Right atrium auricular region (tissue), 2 donors: ENCODE results near the gene CREB5. TPM values are rescaled to one million over a fixed set of nuclear protein-coding genes. Genes with fewer than 3 reads are reported as not detected.
A peak's percentile ranks its signal among the peaks of the same experiment; 100 is the strongest.

Experiments
- DNase-seq: peaks from one replicate; pipeline ENCODE4 v3.0.0-alpha.2; 2019; ENCODE audit warnings: low spot score
- H3K27ac ChIP-seq, 2 donors: fragments of 200-600 bp; sonication (generic); 1 replicate in 1 of 2; 2 replicates in 1 of 2; pipeline ENCODE4 v1.5.1; 2016 to 2019
- H3K27me3 ChIP-seq, 2 donors: fragments of 200-600 bp; sonication (generic); one replicate each; pipeline versions ENCODE4 v1.5.1 to v1.6.0; 2017 to 2019
- H3K36me3 ChIP-seq: fragments of 200-600 bp; sonication (generic); one replicate; pipeline ENCODE4 v1.5.1; 2016
- H3K4me1 ChIP-seq, 2 donors: fragments of 200-600 bp; sonication (generic); one replicate each; pipeline versions ENCODE4 v1.5.1 to v1.6.0; 2017 to 2019
- H3K4me3 ChIP-seq, 2 donors: fragments of 200-600 bp; sonication (generic); 1 replicate in 1 of 2; 2 replicates in 1 of 2; pipeline ENCODE4 v1.5.1; 2017 to 2019; ENCODE audit warnings: mild to moderate bottlenecking in 1 of 2, moderate library complexity in 1 of 2
- H3K9me3 ChIP-seq, 2 donors: fragments of 200-600 bp; sonication (generic); one replicate each; pipeline ENCODE4 v1.5.1; 2019
- total RNA-seq, 2 donors: library from RNA; depleted of rRNA; stranded (reverse); fragments of >200 nt; gene quantifications; one replicate each; pipeline ENCODE4 v1.1.0, GENCODE V29; 2016
- TF ChIP-seq, protein P1 (sequence below), 2 donors: fragments of 200-600 bp; sonication (generic); IDR thresholded peaks; one replicate each; pipeline ENCODE4 v1.5.1; 2019; ENCODE audit warnings: antibody characterized with exemption in 2 of 2

CREB5 gene
- total RNA-seq, 2 donors from 2014 or later, result 10.5 to 20.8 TPM

DNA sequence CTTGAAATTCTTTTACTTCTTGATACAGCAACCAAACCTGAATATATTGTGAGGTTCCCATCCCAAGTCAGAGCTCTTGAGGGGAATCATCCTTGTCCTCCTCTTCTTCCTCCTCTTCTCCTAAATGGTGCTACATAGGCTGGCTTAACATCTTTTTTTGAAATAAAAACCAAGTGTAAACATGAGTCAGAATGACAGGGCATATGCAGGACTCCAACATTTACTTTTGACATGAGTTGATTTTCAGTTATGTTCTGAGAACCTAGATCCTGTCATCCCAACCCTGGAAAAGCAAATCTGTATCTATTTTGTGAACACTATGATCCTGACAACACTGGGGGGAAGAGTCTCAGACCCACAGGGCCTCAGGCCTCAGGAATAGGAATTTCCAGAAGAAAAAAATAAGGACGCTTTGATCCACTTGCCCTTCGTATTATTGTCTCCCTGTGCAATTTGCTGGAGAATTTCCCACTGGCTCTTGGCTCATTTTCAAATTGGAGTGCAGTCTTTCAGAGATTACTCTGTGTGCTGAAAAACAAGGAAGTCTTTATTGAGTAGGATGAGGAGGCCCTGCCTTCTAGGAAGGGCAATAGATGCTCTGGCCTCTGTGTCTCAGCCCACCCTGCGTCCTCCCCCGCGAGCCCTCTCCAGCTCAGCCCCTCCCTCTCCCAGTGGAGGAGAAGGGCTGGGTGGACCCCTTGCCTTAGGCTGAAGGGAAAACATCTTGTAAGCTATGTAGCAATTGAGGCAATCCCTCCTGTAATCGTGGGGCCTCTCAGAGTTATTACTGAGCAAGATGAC is 121.6 kb downstream of the CREB5 start:
- Histone ChIP-seq H3K4me3 (no peak overlapping the region), H3K4me1 (peaks cover 0 to 27% of the 10 kb centered on the region in 2 donors), H3K27me3 (no peaks in the 10 kb centered on the region), H3K9me3 (no peaks in the 10 kb centered on the region), H3K36me3 (no peaks in the 10 kb centered on the region), H3K27ac (peak overlapping the region; percentile 19 to 41)
- DNase-seq, result peak; percentile 66
- TF ChIP-seq, protein P1, sequence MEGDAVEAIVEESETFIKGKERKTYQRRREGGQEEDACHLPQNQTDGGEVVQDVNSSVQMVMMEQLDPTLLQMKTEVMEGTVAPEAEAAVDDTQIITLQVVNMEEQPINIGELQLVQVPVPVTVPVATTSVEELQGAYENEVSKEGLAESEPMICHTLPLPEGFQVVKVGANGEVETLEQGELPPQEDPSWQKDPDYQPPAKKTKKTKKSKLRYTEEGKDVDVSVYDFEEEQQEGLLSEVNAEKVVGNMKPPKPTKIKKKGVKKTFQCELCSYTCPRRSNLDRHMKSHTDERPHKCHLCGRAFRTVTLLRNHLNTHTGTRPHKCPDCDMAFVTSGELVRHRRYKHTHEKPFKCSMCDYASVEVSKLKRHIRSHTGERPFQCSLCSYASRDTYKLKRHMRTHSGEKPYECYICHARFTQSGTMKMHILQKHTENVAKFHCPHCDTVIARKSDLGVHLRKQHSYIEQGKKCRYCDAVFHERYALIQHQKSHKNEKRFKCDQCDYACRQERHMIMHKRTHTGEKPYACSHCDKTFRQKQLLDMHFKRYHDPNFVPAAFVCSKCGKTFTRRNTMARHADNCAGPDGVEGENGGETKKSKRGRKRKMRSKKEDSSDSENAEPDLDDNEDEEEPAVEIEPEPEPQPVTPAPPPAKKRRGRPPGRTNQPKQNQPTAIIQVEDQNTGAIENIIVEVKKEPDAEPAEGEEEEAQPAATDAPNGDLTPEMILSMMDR (IDR thresholded peaks at IDR 0.05), result no peak

DNA sequence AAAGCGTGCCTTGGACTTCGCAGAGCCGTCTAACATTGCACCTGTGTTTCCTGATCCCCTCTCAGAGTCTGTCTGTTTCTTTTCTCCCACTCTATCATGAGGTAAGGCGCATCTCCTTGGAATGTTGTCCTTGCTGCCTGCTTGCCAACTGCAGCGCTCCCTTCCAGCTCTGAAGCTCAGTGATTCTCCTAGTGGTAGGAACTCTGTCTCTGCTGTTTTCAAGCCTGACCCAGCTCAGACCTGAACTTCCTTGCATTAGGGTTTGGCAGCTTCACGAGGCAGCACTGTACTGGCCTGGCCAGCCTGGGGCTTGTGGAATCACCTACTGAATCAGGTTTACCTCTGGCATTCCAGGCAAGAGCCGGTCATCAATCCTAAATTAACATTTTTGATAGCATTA is 123.9 kb downstream of the CREB5 start:
- no peak overlapping the region for H3K4me3 ChIP-seq
- H3K4me1 ChIP-seq, result peaks cover 0 to 13% of the 10 kb centered on the region in 2 donors
- H3K36me3 ChIP-seq, result no peaks in the 10 kb centered on the region
- H3K27me3 ChIP-seq, result no peaks in the 10 kb centered on the region
- no peaks in the 10 kb centered on the region for H3K9me3 ChIP-seq
- no peak for DNase-seq
- TF ChIP-seq, protein P1 (IDR thresholded peaks at IDR 0.05), result peak in 1 of 2 donors; percentile 33
- no peak overlapping the region for H3K27ac ChIP-seq

DNA sequence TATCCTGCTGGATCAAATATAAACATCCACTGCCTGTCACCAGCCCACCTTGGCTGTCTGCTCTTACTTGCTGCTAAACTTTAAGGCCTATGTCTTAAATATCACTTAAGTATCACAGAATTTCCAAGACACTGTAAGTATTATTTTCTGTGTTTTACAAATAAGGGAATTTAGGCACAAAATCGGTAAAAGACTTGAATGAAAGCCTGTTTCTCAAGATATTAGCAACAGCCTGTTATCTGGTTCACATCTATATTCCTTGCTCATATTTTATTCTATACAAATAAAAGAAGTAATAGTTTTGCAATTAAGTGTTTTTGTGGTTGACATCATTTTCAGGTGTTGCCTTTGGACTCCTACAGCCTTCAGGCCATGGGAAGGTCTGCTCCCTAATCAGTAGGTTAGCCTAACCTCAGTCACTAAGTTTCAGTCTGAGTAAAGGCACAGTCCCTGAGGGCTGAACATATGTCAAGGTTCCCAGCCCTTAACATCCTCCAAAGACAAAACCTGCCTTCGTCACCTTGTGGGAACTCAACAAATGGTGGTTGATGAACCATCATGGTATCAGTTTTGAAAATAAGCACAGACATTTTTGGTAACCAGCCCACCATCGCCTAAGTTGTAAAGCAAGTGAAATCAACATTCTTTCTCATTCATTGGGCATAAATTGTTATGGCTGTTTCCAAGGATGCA is 127.1 kb downstream of the CREB5 start:
- H3K36me3 ChIP-seq, result no peaks in the 10 kb centered on the region
- no peak for DNase-seq
- peaks cover 0 to 4% of the 10 kb centered on the region in 2 donors for H3K4me1 ChIP-seq
- H3K4me3 ChIP-seq, result no peak overlapping the region
- TF ChIP-seq, protein P1 (IDR thresholded peaks at IDR 0.05), result no peak
- H3K9me3 ChIP-seq, result no peaks in the 10 kb centered on the region
- no peaks in the 10 kb centered on the region for H3K27me3 ChIP-seq
- H3K27ac ChIP-seq, result no peak overlapping the region

DNA sequence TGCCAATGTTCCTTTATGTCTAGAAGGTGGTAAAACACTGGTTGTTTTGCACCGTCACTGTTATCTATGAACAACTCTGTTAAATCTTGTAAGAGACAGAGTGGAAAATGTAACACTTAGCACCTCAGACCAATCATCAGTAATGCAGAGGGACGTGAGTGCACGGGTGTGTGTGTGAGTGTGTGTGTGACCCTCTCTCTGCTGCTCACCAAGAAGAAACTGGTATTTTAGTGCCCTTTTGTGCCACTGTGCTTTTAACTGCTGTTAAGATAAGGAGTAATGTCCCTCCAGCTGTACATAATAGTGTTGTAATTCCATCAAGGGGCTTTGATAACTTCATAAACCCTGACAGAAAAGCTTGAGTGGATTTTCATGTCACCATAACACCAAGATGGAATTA is 130.1 kb downstream of the CREB5 start:
- Histone ChIP-seq H3K27ac (no peak overlapping the region), H3K4me3 (no peak overlapping the region), H3K36me3 (no peaks in the 10 kb centered on the region), H3K27me3 (no peaks in the 10 kb centered on the region), H3K9me3 (peaks cover 0 to 11% of the 10 kb centered on the region in 2 donors), H3K4me1 (no peaks in the 10 kb centered on the region)
- DNase-seq, result no peak
- TF ChIP-seq, protein P1 (IDR thresholded peaks at IDR 0.05), result no peak

DNA sequence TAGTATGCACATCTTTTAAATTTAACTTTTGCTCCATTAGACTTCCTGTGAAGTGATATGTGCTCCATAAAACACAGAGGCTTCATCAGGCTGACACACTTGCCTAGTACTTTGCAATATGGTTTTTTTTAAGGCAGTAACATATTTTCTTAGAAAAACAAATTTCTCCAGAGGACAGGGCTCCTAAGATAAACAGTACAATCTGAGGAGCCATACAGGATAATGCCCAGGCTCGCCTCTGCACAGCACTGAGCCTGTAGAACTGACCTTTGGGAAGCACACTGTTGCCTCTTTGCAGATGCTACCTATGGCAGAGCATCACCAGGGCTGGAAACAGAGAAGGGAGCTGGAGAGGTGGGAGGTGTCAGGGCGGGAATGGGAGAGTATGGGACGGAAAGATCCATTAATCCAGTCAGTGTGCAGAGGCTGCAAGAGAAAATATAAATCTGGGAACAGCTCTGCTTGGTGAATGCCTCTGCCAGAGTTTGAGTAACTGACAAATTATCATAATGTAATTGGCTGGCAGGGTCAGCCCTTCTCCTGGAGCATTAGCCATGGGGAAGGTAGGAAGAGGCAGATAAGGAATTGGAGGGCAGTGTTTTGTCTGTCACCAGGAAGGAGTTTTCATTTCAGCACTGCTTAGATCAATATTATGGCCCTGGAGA is 132.3 kb downstream of the CREB5 start:
- no peaks in the 10 kb centered on the region for H3K36me3 ChIP-seq
- no peak overlapping the region for H3K4me3 ChIP-seq
- DNase-seq, result no peak
- H3K27me3 ChIP-seq, result no peaks in the 10 kb centered on the region
- H3K4me1 ChIP-seq, result no peaks in the 10 kb centered on the region
- H3K27ac ChIP-seq, result no peak overlapping the region
- TF ChIP-seq, protein P1 (IDR thresholded peaks at IDR 0.05), result no peak
- peaks cover 0 to 11% of the 10 kb centered on the region in 2 donors for H3K9me3 ChIP-seq
